ENCODE data around the gene PIGU. TPM values are rescaled to one million over a fixed set of nuclear protein-coding genes. Genes with fewer than 3 reads are reported as not detected.
A peak's percentile ranks its signal among the peaks of the same experiment; 100 is the strongest.
"Not testable (repeated sequence)": the region's sequence is repeated elsewhere in the genome, so short reads cannot be mapped to it uniquely, and the experiment has no call there.

The PIGU gene
- total and polyA plus RNA-seq, 2 of the 13 experiments (the other 11 are each of a cell fraction or from before 2014, with no cell fraction given), result 45.5 to 231 TPM

DNA sequence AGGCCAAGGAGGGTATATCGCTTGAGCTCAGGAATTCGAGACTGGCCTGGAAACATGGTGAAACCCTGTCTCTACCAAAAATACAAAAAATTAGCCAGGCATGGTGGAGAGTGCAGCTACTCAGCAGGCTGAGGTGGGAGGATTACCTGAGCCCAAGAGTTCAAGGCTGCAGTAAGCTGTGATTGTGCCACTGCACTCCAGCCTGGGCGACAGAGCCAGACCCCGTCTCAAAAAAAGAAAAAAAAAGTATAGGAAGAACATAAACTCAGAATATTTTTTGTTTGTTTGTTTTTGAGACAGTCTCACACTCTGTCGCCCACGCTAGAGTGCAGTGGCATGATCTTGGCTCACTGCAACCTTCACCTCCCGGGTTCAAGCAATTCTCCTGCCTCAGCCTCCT lies 12.1 kb downstream of the PIGU start:
- CTCF ChIA-PET (ENCODE audit: low intra/inter-chr PET ratio, low total read pairs); FAIRE-seq: not testable (repeated sequence)

DNA sequence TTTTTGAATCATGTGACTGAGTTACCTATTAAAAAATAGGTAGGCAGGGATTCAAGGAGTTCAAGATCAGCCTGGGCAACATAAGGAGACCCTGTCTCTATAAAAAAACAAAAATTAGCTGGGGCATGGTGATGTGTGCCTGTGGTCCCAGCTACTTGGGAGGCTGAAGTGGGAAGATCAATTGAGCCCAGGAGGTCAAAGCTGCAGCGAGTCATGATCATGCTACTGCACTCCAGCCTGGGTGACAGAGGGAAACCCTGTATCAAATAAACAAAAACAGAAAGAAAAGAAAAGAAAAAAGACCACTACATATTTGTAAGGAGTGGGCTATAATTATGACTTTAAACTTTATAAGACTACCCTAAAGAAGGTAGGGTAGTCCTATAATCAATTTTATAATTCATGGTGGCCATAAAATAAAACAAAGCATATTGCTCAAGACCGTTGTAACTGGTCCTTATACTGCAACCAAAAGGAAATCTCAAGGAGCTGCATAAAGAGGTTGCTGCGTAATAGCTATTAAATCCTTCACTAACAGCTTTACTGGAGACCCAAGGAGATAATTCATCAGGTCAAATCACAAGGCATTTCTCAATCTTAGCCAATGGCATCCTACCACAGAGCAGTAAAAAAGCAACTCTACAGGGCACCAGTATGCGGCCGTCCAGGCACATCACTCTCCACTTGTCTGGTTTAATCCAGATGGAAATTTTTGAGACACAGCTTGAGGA lies 13.5 kb downstream of the PIGU start:
- H3K27ac ChIP-seq (ENCODE audit: extremely low read length, insufficient read depth, low read length), result no peak overlapping the region
- ChIA-PET POLR2A (interaction anchor here (1.5 to 1.9 kb wide), 2 partner anchors 14 to 41 kb away, joined by 3 to 10 read pairs; partner anchors contain the start of genes PIGU and TP53INP2), CTCF (ENCODE audit: low intra/inter-chr PET ratio, low total read pairs) (no interaction called here)
- no peak overlapping the region for H2AFZ ChIP-seq (ENCODE audit: low read length)
- intact Hi-C loops (cut with micrococcal nuclease; ENCODE audit: unreplicated experiment), result no loop called here
- 93% methylated on average over 5 of the region's 5 CpGs for whole genome bisulfite sequencing (ENCODE audit: low lambda C conversion rate)
- H3K4me1 ChIP-seq (ENCODE audit: insufficient read depth, low read length), result peaks cover 12% of the 10 kb centered on the region; the same call in 1 of the 2 replicates
- no peak for FAIRE-seq
- no peaks in the 10 kb centered on the region for H3K9me3 ChIP-seq (ENCODE audit: low read length)
- no peak overlapping the region for H3K9ac ChIP-seq (ENCODE audit: insufficient read depth, low read depth, low read length)
- no TSS peak for BruUV-seq (replicated peaks)
- no peak overlapping the region for H3K4me3 ChIP-seq (replicated peaks in 1 of 3; ENCODE audit: insufficient read depth in 1 of 3, low read depth in 2 of 3, low read length in 3 of 3)
- ATAC-seq, result no peak; the same call in 2 of the 3 replicates
- TF ChIP-seq, protein P1, sequence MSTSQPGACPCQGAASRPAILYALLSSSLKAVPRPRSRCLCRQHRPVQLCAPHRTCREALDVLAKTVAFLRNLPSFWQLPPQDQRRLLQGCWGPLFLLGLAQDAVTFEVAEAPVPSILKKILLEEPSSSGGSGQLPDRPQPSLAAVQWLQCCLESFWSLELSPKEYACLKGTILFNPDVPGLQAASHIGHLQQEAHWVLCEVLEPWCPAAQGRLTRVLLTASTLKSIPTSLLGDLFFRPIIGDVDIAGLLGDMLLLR (CRISPR knock-in tag; IDR thresholded peaks at IDR 0.05), result no peak
- TF ChIP-seq, protein P2, sequence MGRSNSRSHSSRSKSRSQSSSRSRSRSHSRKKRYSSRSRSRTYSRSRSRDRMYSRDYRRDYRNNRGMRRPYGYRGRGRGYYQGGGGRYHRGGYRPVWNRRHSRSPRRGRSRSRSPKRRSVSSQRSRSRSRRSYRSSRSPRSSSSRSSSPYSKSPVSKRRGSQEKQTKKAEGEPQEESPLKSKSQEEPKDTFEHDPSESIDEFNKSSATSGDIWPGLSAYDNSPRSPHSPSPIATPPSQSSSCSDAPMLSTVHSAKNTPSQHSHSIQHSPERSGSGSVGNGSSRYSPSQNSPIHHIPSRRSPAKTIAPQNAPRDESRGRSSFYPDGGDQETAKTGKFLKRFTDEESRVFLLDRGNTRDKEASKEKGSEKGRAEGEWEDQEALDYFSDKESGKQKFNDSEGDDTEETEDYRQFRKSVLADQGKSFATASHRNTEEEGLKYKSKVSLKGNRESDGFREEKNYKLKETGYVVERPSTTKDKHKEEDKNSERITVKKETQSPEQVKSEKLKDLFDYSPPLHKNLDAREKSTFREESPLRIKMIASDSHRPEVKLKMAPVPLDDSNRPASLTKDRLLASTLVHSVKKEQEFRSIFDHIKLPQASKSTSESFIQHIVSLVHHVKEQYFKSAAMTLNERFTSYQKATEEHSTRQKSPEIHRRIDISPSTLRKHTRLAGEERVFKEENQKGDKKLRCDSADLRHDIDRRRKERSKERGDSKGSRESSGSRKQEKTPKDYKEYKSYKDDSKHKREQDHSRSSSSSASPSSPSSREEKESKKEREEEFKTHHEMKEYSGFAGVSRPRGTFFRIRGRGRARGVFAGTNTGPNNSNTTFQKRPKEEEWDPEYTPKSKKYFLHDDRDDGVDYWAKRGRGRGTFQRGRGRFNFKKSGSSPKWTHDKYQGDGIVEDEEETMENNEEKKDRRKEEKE (IDR thresholded peaks at IDR 0.05), result no peak
- TF ChIP-seq, protein P3, sequence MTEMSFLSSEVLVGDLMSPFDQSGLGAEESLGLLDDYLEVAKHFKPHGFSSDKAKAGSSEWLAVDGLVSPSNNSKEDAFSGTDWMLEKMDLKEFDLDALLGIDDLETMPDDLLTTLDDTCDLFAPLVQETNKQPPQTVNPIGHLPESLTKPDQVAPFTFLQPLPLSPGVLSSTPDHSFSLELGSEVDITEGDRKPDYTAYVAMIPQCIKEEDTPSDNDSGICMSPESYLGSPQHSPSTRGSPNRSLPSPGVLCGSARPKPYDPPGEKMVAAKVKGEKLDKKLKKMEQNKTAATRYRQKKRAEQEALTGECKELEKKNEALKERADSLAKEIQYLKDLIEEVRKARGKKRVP (CRISPR knock-in tag; IDR thresholded peaks at IDR 0.05), result 0 out of 4 replicates have a peak, but pooled peaks of 1 of the 2 experiments have one; percentile 7
- peaks cover 24% of the 10 kb centered on the region for H3K79me2 ChIP-seq (ENCODE audit: insufficient read depth, low read length)
- no peaks in the 10 kb centered on the region for H3K27me3 ChIP-seq (ENCODE audit: control insufficient read depth in 1 of 2, insufficient read depth in 2 of 2, low read length in 2 of 2)
- in situ Hi-C loops (cut with HindIII; ENCODE audit: extremely low pct_ligation_motif_present, low pct_unique_long_range_greater_than_20kb), result no loop called here
- H4K20me1 ChIP-seq (ENCODE audit: insufficient read depth, low read length), result no peaks in the 10 kb centered on the region
- no peaks in the 10 kb centered on the region; a peak in 1 of 5 replicates for H3K36me3 ChIP-seq (replicated peaks in 1 of 2; ENCODE audit: control insufficient read depth in 1 of 2, insufficient read depth in 2 of 2, low read length in 2 of 2)
- H3K4me2 ChIP-seq (ENCODE audit: low read depth, low read length), result no peak overlapping the region
- no peak for DNase-seq (ENCODE audit: low spot score)

More for the DNA sequence above, 12.1 kb downstream of the PIGU start:
- H3K27me3 ChIP-seq (ENCODE audit: control insufficient read depth in 1 of 2, insufficient read depth in 2 of 2, low read length in 2 of 2); H3K4me2 ChIP-seq (ENCODE audit: low read depth, low read length); intact Hi-C loops (cut with micrococcal nuclease; ENCODE audit: unreplicated experiment); ATAC-seq; H3K4me3 ChIP-seq (replicated peaks in 1 of 3; ENCODE audit: insufficient read depth in 1 of 3, low read depth in 2 of 3, low read length in 3 of 3); BruUV-seq (replicated peaks); DNase-seq (ENCODE audit: low spot score); H3K9ac ChIP-seq (ENCODE audit: insufficient read depth, low read depth, low read length); H3K9me3 ChIP-seq (ENCODE audit: low read length); in situ Hi-C loops (cut with HindIII; ENCODE audit: extremely low pct_ligation_motif_present, low pct_unique_long_range_greater_than_20kb); H2AFZ ChIP-seq (ENCODE audit: low read length); H3K36me3 ChIP-seq (replicated peaks in 1 of 2; ENCODE audit: control insufficient read depth in 1 of 2, insufficient read depth in 2 of 2, low read length in 2 of 2); H4K20me1 ChIP-seq (ENCODE audit: insufficient read depth, low read length); H3K27ac ChIP-seq (ENCODE audit: extremely low read length, insufficient read depth, low read length); POLR2A ChIA-PET: not testable (repeated sequence)
- TF ChIP-seq ZNF121 (CRISPR knock-in tag; IDR thresholded peaks at IDR 0.05), result peak; percentile 61; the same call in 1 of the 2 replicates
- peaks cover 28% of the 10 kb centered on the region for H3K79me2 ChIP-seq (ENCODE audit: insufficient read depth, low read length)
- peaks cover 12% of the 10 kb centered on the region; the same call in 1 of the 2 replicates for H3K4me1 ChIP-seq (ENCODE audit: insufficient read depth, low read length)
- 97% methylated on average over 7 of the region's 7 CpGs for WGBS (ENCODE audit: low lambda C conversion rate)

DNA sequence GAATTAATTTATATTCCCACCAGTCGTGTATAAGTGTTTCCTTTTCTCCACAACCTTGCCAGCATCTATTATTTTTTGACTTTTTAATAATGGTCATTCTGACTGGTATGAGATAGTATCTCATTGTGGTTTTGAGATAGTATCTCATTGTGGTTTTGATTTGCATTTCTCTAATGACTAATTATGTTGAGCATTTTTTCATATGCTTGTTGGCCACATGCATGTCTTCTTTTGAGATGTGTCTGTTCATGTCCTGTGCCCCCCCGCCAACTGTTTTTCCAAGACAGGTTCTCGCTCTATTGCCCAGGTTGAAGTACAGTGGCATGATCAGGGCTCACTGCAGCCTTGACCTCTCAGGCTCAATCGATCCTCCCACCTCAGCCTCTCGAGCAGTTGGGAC lies 15.1 kb downstream of the PIGU start:
- H3K4me1 ChIP-seq (ENCODE audit: insufficient read depth, low read length), result peaks cover 12% of the 10 kb centered on the region; the same call in 1 of the 2 replicates
- CTCF ChIA-PET (ENCODE audit: low intra/inter-chr PET ratio, low total read pairs); H3K27me3 ChIP-seq (ENCODE audit: control insufficient read depth in 1 of 2, insufficient read depth in 2 of 2, low read length in 2 of 2); H3K9me3 ChIP-seq (ENCODE audit: low read length); ATAC-seq; H3K9ac ChIP-seq (ENCODE audit: insufficient read depth, low read depth, low read length); H3K4me3 ChIP-seq (replicated peaks in 1 of 3; ENCODE audit: insufficient read depth in 1 of 3, low read depth in 2 of 3, low read length in 3 of 3); H3K4me2 ChIP-seq (ENCODE audit: low read depth, low read length); H2AFZ ChIP-seq (ENCODE audit: low read length); intact Hi-C loops (cut with micrococcal nuclease; ENCODE audit: unreplicated experiment); DNase-seq (ENCODE audit: low spot score); FAIRE-seq; H3K36me3 ChIP-seq (replicated peaks in 1 of 2; ENCODE audit: control insufficient read depth in 1 of 2, insufficient read depth in 2 of 2, low read length in 2 of 2); H3K27ac ChIP-seq (ENCODE audit: extremely low read length, insufficient read depth, low read length); BruUV-seq (replicated peaks); H4K20me1 ChIP-seq (ENCODE audit: insufficient read depth, low read length); in situ Hi-C loops (cut with HindIII; ENCODE audit: extremely low pct_ligation_motif_present, low pct_unique_long_range_greater_than_20kb); POLR2A ChIA-PET: not testable (repeated sequence)
- WGBS (ENCODE audit: low lambda C conversion rate), result 88% methylated on average over 5 of the region's 5 CpGs
- peaks cover 12% of the 10 kb centered on the region for H3K79me2 ChIP-seq (ENCODE audit: insufficient read depth, low read length)
